OCI-LY7 (cell line): ENCODE results near the gene CXCR3.

Experiments used
- EZH2phosphoT487 ChIP-seq: fragments of 200-600 bp; sonication (generic); IDR thresholded peaks from 2 replicates; pipeline ENCODE4 v1.6.1; 2018; ENCODE audit warnings: low read depth, borderline replicate concordance, mild to moderate bottlenecking, mixed run types, antibody characterized with exemption, low read length, moderate library complexity, mixed read lengths
- TF ChIP-seq, protein P1 (sequence below): fragments of 200-600 bp; sonication (generic); conservative IDR thresholded peaks from 2 replicates; pipeline ENCODE4 v1.5.1; 2014; ENCODE audit warnings: mild to moderate bottlenecking, antibody characterized with exemption, low read length, moderate library complexity, mixed read lengths

DNA sequence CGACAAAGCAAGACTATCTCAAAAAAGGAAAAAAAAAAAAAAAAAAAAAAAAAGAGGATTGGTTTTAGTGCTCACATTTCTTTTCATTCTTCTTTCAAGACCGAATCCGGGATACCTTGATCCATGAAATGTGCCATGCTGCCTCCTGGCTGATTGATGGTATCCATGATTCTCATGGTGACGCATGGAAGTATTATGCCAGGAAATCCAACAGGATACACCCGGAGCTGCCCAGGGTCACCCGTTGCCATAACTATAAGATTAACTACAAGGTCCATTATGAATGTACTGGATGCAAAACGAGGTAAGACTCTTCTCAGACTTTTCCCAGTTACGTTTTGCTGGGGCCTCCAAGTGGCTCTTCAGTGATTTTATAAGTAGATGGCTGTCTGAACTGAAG lies 6.1 kb downstream of the CXCR3 start:
- TF ChIP-seq, protein P1, sequence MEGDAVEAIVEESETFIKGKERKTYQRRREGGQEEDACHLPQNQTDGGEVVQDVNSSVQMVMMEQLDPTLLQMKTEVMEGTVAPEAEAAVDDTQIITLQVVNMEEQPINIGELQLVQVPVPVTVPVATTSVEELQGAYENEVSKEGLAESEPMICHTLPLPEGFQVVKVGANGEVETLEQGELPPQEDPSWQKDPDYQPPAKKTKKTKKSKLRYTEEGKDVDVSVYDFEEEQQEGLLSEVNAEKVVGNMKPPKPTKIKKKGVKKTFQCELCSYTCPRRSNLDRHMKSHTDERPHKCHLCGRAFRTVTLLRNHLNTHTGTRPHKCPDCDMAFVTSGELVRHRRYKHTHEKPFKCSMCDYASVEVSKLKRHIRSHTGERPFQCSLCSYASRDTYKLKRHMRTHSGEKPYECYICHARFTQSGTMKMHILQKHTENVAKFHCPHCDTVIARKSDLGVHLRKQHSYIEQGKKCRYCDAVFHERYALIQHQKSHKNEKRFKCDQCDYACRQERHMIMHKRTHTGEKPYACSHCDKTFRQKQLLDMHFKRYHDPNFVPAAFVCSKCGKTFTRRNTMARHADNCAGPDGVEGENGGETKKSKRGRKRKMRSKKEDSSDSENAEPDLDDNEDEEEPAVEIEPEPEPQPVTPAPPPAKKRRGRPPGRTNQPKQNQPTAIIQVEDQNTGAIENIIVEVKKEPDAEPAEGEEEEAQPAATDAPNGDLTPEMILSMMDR, result no peak
- no peak for TF ChIP-seq EZH2phosphoT487
